ENCODE results near the gene SF3A1. TPM values are rescaled to one million over a fixed set of nuclear protein-coding genes. Genes with fewer than 3 reads are reported as not detected.

Gene SF3A1
- total RNA-seq, 1 donor from 2014 or later: 139 TPM

- Mint-ChIP-seq H3K27ac (ENCODE audit: unreplicated experiment) (peak overlapping the region; percentile 27), H3K9me3 (ENCODE audit: unreplicated experiment) (peaks cover 2% of the 10 kb centered on the region), H3K36me3 (ENCODE audit: low read depth, unreplicated experiment) (peaks cover 18% of the 10 kb centered on the region), H3K27me3 (ENCODE audit: low read depth, unreplicated experiment) (no peaks in the 10 kb centered on the region), H3K4me1 (ENCODE audit: low read depth, unreplicated experiment) (peaks cover 53% of the 10 kb centered on the region), H3K4me3 (ENCODE audit: unreplicated experiment) (no peak overlapping the region)
- FAIRE-seq (no peak), DNase-seq (ENCODE audit: low read depth) (no peak)
- Histone ChIP-seq H4K20me1 (ENCODE audit: insufficient read depth, low read length) (peaks cover 98% of the 10 kb centered on the region), H3K4me2 (ENCODE audit: low read length) (no peak overlapping the region), H3K4me3 (ENCODE audit: insufficient read depth, low read depth, low read length) (no peak overlapping the region), H3K4me1 (ENCODE audit: insufficient read depth, low read length) (peaks cover 44% of the 10 kb centered on the region), H2AFZ (ENCODE audit: low read depth, low read length) (no peak overlapping the region), H3K79me2 (ENCODE audit: insufficient read depth, low read length) (peaks cover 86% of the 10 kb centered on the region), H3K36me3 (ENCODE audit: insufficient read depth, low read length) (peaks cover 4% of the 10 kb centered on the region), H3K27me3 (ENCODE audit: insufficient read depth, low read length) (no peaks in the 10 kb centered on the region), H3K9me3 (ENCODE audit: insufficient read depth, low read depth, low read length) (no peaks in the 10 kb centered on the region), H3K9ac (ENCODE audit: low read length) (no peak overlapping the region), H3K27ac (ENCODE audit: low read depth, low read length) (no peak overlapping the region)
- no peak for TF ChIP-seq CTCF (IDR thresholded peaks at IDR 0.05; ENCODE audit: insufficient read depth, low read depth, low read length)
- TF ChIP-seq EZH2 (IDR thresholded peaks at IDR 0.05; ENCODE audit: insufficient read depth, low read length): no peak
Observed at GRCh38 chr22:30306627-30307011, 50.1 kb downstream of the SF3A1 start.

GRCh38 chr22:30305906-30306626, 50.6 kb downstream of the SF3A1 start:
- Histone ChIP-seq H3K79me2 (ENCODE audit: insufficient read depth, low read length) (peaks cover 85% of the 10 kb centered on the region), H3K27me3 (ENCODE audit: insufficient read depth, low read length) (no peaks in the 10 kb centered on the region), H3K4me3 (ENCODE audit: insufficient read depth, low read depth, low read length) (no peak overlapping the region), H2AFZ (ENCODE audit: low read depth, low read length) (no peak overlapping the region), H3K4me2 (ENCODE audit: low read length) (peak overlapping the region; percentile 6), H3K9me3 (ENCODE audit: insufficient read depth, low read depth, low read length) (no peaks in the 10 kb centered on the region), H4K20me1 (ENCODE audit: insufficient read depth, low read length) (peaks cover 98% of the 10 kb centered on the region), H3K27ac (ENCODE audit: low read depth, low read length) (no peak overlapping the region), H3K36me3 (ENCODE audit: insufficient read depth, low read length) (peaks cover 4% of the 10 kb centered on the region), H3K9ac (ENCODE audit: low read length) (no peak overlapping the region), H3K4me1 (ENCODE audit: insufficient read depth, low read length) (peaks cover 40% of the 10 kb centered on the region)
- peaks cover 2% of the 10 kb centered on the region for H3K9me3 Mint-ChIP-seq (ENCODE audit: unreplicated experiment)
- DNase-seq (ENCODE audit: low read depth) (no peak), FAIRE-seq (no peak)
- H3K27ac Mint-ChIP-seq (ENCODE audit: unreplicated experiment): peak overlapping the region; percentile 34
- no peaks in the 10 kb centered on the region for H3K27me3 Mint-ChIP-seq (ENCODE audit: low read depth, unreplicated experiment)
- peaks cover 21% of the 10 kb centered on the region for H3K36me3 Mint-ChIP-seq (ENCODE audit: low read depth, unreplicated experiment)
- TF ChIP-seq CTCF (IDR thresholded peaks at IDR 0.05; ENCODE audit: insufficient read depth, low read depth, low read length): no peak
- TF ChIP-seq EZH2 (IDR thresholded peaks at IDR 0.05; ENCODE audit: insufficient read depth, low read length): no peak
- peak overlapping the region; percentile 29 for H3K4me3 Mint-ChIP-seq (ENCODE audit: unreplicated experiment)
- H3K4me1 Mint-ChIP-seq (ENCODE audit: low read depth, unreplicated experiment): peaks cover 55% of the 10 kb centered on the region

GRCh38 chr22:30305519-30305905, 51.2 kb downstream of the SF3A1 start:
- H3K36me3 Mint-ChIP-seq (ENCODE audit: low read depth, unreplicated experiment): peaks cover 25% of the 10 kb centered on the region
- peaks cover 2% of the 10 kb centered on the region for H3K9me3 Mint-ChIP-seq (ENCODE audit: unreplicated experiment)
- H3K27ac ChIP-seq (ENCODE audit: low read depth, low read length): no peak overlapping the region
- no peaks in the 10 kb centered on the region for H3K27me3 Mint-ChIP-seq (ENCODE audit: low read depth, unreplicated experiment)
- peak overlapping the region; percentile 43 for H3K4me3 Mint-ChIP-seq (ENCODE audit: unreplicated experiment)
- DNase-seq (ENCODE audit: low read depth) (no peak), FAIRE-seq (no peak)
- peaks cover 98% of the 10 kb centered on the region for H4K20me1 ChIP-seq (ENCODE audit: insufficient read depth, low read length)
- peaks cover 81% of the 10 kb centered on the region for H3K79me2 ChIP-seq (ENCODE audit: insufficient read depth, low read length)
- peaks cover 35% of the 10 kb centered on the region for H3K4me1 ChIP-seq (ENCODE audit: insufficient read depth, low read length)
- no peaks in the 10 kb centered on the region for H3K27me3 ChIP-seq (ENCODE audit: insufficient read depth, low read length)
- H3K4me2 ChIP-seq (ENCODE audit: low read length): peak overlapping the region; percentile 6
- H3K9ac ChIP-seq (ENCODE audit: low read length): no peak overlapping the region
- TF ChIP-seq EZH2 (IDR thresholded peaks at IDR 0.05; ENCODE audit: insufficient read depth, low read length) (no peak), CTCF (IDR thresholded peaks at IDR 0.05; ENCODE audit: insufficient read depth, low read depth, low read length) (no peak)
- H3K4me3 ChIP-seq (ENCODE audit: insufficient read depth, low read depth, low read length): no peak overlapping the region
- H3K36me3 ChIP-seq (ENCODE audit: insufficient read depth, low read length): peaks cover 7% of the 10 kb centered on the region
- H3K4me1 Mint-ChIP-seq (ENCODE audit: low read depth, unreplicated experiment): peaks cover 52% of the 10 kb centered on the region
- H2AFZ ChIP-seq (ENCODE audit: low read depth, low read length): no peak overlapping the region
- no peak overlapping the region for H3K27ac Mint-ChIP-seq (ENCODE audit: unreplicated experiment)
- no peaks in the 10 kb centered on the region for H3K9me3 ChIP-seq (ENCODE audit: insufficient read depth, low read depth, low read length)

All from astrocyte (in vitro differentiated cells and primary cell).